ENCODE measurements around the gene POU6F2. TPM values are rescaled to one million over a fixed set of nuclear protein-coding genes. Genes with fewer than 3 reads are reported as not detected.

POU6F2 gene
- total RNA-seq, 1 donor from 2014 or later: 9.2 TPM

DNA sequence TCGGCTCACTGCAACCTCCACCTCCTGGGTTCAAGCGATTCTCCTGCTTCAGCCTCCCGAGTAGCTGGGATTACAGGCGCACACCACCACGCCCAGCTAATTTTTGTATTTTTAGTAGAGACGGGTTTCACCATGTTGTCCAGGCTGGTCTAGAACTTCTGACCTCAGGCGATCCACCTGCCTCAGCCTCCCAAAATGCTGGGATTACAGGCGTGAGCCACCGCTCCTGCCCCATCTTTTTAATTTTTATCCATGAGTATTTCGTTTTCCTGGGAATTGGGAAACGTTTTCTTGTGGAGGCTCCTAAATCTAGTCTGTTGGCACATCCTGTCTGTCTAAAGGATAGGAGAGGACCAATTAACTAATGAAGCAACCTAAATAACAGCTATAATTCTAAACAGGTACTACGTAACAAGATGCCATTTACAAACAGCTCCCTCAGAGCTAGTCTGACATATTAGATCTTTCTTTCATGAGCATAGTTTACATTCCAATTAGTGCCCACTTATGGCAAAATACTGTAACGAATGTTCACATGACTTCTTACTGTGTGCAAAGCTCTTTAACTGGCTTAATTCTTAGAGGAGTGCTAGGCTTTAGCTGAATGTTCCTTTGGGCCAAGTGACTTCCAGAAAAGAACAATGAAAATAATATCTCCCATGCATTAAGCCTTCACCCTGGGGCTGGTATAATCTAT is 437.5 kb downstream of the POU6F2 start:
- Mint-ChIP-seq H3K27me3 (ENCODE audit: low read depth) (peaks cover 7% of the 10 kb centered on the region), H3K36me3 (no peaks in the 10 kb centered on the region), H3K4me1 (peaks cover 8% of the 10 kb centered on the region), H3K4me3 (peak overlapping the region; percentile 83), H3K9me3 (no peaks in the 10 kb centered on the region), H3K27ac (no peak overlapping the region)
- TF ChIP-seq, protein P1, sequence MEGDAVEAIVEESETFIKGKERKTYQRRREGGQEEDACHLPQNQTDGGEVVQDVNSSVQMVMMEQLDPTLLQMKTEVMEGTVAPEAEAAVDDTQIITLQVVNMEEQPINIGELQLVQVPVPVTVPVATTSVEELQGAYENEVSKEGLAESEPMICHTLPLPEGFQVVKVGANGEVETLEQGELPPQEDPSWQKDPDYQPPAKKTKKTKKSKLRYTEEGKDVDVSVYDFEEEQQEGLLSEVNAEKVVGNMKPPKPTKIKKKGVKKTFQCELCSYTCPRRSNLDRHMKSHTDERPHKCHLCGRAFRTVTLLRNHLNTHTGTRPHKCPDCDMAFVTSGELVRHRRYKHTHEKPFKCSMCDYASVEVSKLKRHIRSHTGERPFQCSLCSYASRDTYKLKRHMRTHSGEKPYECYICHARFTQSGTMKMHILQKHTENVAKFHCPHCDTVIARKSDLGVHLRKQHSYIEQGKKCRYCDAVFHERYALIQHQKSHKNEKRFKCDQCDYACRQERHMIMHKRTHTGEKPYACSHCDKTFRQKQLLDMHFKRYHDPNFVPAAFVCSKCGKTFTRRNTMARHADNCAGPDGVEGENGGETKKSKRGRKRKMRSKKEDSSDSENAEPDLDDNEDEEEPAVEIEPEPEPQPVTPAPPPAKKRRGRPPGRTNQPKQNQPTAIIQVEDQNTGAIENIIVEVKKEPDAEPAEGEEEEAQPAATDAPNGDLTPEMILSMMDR (IDR thresholded peaks at IDR 0.05; ENCODE audit: unreplicated experiment): no peak
- DNase-seq (ENCODE audit: low spot score in 2 of 2, unreplicated experiment in 2 of 2): no peak

DNA sequence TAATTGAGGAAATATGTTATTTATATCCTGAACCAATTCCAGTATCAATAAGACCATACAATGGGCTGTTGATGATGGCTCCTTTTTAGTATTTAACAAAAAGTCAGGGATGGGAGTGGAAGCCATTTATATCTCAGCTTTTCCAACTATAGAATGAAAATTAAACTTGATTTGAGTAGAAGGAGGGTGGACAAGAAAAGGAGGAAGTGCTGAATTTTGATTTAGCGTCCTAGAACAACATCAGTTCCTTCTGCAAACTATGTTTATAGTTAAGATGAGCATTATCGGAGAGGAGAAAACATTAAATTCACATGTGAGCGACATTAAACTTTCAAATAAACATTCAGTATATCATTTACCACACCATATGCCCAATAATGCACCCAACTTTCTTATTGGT is 439.2 kb downstream of the POU6F2 start:
- Mint-ChIP-seq H3K9me3 (no peaks in the 10 kb centered on the region), H3K4me3 (no peak overlapping the region), H3K36me3 (no peaks in the 10 kb centered on the region), H3K27me3 (ENCODE audit: low read depth) (peaks cover 7% of the 10 kb centered on the region), H3K27ac (no peak overlapping the region), H3K4me1 (peaks cover 8% of the 10 kb centered on the region)
- no peak for DNase-seq (ENCODE audit: low spot score in 2 of 2, unreplicated experiment in 2 of 2)
- TF ChIP-seq, protein P1 (IDR thresholded peaks at IDR 0.05; ENCODE audit: unreplicated experiment): no peak

DNA sequence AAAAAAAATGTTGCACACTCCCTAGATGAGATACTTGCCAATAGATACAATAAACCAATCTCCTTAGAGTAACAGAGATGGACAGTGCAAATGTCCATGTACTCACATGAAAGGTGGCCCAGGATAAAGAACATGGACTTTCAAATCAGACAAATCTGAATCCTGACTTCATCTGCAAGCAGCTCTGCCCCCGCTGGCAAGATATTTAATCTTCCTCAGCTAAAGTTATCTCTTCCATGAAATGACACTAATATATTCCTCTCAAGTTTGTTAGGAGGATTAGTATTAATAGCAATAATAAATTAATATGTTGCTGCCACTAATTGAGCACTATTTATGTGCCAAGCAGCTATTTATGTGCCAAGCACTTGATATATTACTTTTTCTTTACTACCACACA is 439.9 kb downstream of the POU6F2 start:
- H3K4me3 Mint-ChIP-seq: no peak overlapping the region
- H3K36me3 Mint-ChIP-seq: no peaks in the 10 kb centered on the region
- H3K4me1 Mint-ChIP-seq: peaks cover 8% of the 10 kb centered on the region
- H3K9me3 Mint-ChIP-seq: no peaks in the 10 kb centered on the region
- H3K27ac Mint-ChIP-seq: no peak overlapping the region
- H3K27me3 Mint-ChIP-seq (ENCODE audit: low read depth): peaks cover 7% of the 10 kb centered on the region
- DNase-seq (ENCODE audit: low spot score in 2 of 2, unreplicated experiment in 2 of 2): no peak
- TF ChIP-seq, protein P1 (IDR thresholded peaks at IDR 0.05; ENCODE audit: unreplicated experiment): no peak

DNA sequence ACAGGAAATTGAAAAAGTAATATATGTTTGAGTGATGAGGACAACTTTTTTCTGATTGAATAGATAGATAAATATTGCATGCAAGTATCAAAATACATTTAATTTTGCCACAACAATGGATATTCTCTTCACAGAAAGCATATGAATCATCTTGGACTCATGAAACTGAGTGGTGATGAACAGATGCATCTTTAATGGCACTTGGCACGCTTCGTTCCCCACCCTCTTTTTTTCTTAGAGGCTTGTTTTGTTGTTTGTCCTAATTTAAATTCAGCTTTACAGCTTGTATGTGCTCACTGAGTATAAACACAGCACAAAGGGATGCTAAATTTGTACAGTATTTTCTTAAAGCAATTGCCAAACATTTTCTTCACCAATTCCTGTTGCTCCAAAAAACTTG is 443.5 kb downstream of the POU6F2 start:
- no peak overlapping the region for H3K27ac Mint-ChIP-seq
- no peaks in the 10 kb centered on the region for H3K9me3 Mint-ChIP-seq
- TF ChIP-seq, protein P1 (IDR thresholded peaks at IDR 0.05; ENCODE audit: unreplicated experiment): no peak
- H3K36me3 Mint-ChIP-seq: no peaks in the 10 kb centered on the region
- H3K27me3 Mint-ChIP-seq (ENCODE audit: low read depth): no peaks in the 10 kb centered on the region
- no peak for DNase-seq (ENCODE audit: low spot score in 2 of 2, unreplicated experiment in 2 of 2)
- no peak overlapping the region for H3K4me3 Mint-ChIP-seq
- H3K4me1 Mint-ChIP-seq: no peaks in the 10 kb centered on the region

DNA sequence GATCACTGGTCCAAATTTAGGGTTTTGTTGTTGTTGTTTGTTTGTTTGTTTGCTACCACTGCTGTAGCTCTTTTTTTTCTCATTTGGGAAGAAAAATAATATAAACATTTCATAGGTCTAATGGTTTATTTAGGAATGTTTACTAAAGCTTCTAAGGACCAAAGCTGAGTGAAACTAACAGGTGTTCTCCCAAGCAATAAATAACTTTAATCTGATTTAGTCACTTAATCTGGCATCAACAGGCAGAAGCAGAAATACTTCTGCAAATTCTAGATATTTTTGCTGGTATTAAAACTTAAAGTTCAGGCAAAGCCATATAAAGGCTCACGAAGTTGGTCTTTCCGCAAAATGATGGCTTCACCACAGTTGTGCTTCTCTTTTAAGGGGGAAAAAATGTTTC is 444.0 kb downstream of the POU6F2 start:
- no peaks in the 10 kb centered on the region for H3K36me3 Mint-ChIP-seq
- TF ChIP-seq, protein P1 (IDR thresholded peaks at IDR 0.05; ENCODE audit: unreplicated experiment): no peak
- no peak overlapping the region for H3K27ac Mint-ChIP-seq
- H3K9me3 Mint-ChIP-seq: no peaks in the 10 kb centered on the region
- no peaks in the 10 kb centered on the region for H3K27me3 Mint-ChIP-seq (ENCODE audit: low read depth)
- no peak for DNase-seq (ENCODE audit: low spot score in 2 of 2, unreplicated experiment in 2 of 2)
- no peaks in the 10 kb centered on the region for H3K4me1 Mint-ChIP-seq
- H3K4me3 Mint-ChIP-seq: no peak overlapping the region

Data from mesothelial cell of epicardium (in vitro differentiated cells).